AG08395 (cell line): ENCODE measurements around the gene ZNF17.

Source experiments
- DNase-seq: peaks from one replicate; pipeline ENCODE4 v3.0.0; 2012; ENCODE audit warnings: mixed read lengths, low spot score

ZNF17 gene

DNA sequence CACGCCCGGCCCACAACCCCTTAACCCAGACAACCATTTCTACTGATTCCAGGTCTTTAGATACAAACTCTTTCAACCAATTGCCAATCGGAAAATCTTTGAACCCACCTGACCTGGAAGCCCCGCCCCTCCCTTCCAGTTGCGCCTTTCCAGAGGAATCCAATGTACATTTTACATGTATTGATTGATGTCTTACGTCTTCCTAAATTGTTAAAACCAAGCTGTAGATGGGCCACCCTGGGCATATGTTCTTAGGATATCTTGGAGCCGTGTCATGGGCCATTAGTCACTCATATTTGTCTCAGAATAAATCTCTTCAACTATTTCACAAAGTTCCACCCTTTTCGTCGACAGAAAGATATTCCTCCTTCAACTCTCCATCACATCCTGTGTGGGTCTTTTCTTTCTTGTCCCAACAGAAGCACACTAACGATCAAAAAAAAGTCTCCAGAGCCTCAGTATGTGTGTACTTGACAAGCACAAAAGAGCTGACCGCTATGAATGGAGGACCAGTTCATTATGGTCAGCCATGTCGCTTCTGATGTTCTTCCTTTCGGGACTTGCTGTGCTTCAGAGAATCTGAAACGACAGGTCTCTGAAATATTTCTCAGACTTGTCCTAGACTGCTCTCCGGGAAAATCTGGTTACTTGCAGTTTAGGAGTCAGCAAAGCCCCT is 23.6 kb downstream of the ZNF17 start:
- peak; percentile 17 for DNase-seq

DNA sequence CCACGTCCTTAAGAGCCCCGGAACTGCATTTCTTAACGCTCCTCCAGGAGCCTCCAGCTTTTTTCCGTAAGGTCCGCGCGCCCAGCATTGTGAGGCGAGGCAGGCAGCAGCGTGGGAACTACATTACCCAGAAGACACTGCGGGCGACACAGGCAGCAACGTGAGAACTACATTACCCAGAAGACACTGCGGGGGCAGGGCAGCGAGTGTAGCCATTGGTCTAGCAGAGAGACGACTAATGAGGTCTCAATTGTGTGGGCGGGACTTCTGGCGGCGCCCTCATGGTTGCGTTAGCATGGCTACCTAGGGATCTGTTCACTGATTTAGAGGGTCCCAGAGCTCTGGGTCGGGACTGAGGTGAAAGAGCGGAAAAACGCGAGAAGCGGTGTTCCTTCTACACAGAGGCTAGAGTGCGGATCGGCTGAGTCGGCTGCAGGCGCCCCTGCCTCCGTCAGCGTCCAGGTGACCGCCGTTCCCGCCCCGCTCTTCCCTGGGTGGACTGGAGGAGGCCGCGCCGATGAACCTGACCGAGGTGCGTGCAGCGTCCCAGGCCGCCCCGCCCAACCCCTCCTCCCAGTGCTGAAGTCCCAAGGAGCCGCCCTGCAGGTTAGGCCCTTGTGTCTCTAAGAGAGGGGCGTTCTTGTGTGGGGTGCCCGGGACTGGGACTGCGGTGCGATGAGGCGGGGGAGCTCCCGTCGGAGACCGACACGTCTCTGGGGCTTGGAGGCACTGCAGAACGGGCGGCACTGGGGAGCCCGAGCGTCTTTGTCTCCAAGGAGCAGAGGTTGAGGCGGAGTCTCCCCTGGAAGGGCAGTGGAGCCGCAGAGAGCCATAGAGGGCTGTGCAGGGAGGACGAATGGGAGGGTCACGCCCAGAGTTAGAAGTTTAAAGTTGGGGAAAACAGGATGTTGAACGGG is 24.4 kb downstream of the ZNF17 start, which contains the start of gene ZNF749:
ZNF749 (plus strand) TSS at position 264 of the 917 bp plus-strand sequence; CDS start at position 518, 254 bp downstream.
- DNase-seq, result peak; percentile 98

DNA sequence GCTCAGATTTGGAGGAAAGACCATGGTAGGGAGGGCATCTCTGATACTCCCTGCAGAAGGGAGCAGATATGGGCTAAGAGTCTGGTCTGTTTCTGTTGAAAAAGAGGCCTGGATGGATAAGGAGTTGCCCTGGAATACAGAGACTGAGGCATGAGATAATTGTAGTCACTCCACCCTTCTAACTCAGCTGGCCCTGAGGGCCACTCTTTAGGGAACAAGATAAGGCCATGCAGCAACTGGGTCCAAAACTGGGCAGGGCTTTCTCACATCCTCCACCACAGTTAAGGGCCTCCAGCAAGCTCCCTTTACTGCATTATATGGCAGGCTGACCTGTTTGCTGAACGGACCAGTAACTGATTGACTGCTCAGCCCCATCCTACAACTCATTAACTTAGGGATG is 25.5 kb downstream of the ZNF17 start:
- DNase-seq, result no peak

DNA sequence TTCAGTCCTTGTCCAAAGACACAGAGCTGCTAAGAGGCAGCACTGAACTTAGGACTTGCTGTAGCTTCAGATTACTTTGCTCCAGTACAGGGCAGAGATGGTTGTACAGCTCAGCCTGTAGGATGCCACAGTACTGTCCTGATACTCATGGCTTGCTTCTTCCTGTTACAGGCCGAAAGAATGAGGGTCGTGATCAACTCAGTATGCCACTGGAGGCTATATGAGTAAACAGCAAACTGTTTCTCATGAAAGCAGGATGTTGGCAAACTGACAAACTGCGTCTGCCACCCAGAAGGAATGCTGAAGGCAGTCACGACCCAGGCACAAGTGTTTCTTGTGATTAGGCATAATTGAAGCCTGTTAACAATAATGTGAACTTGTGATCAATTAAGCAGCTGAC is 27.0 kb downstream of the ZNF17 start:
- DNase-seq, result no peak

DNA sequence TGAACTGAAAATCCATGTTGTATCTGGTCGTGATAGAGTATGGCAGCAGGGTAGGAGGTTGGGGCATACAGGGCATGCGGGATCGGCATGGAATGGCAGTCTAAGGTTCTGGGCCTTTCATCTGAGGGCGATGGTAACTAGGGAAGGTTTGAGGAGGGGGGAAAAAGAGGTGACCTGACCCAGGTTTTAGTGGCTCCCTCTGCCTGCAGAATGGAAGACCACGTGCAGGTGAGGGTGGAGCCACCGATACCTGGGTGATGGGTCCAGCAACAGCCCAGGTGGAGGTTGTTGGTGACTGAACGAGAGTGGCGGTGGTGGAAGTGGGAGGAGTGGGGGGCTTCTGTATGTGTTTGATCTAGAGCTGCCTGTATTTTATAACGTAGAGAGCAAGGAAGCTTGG is 28.0 kb downstream of the ZNF17 start:
- no peak for DNase-seq

DNA sequence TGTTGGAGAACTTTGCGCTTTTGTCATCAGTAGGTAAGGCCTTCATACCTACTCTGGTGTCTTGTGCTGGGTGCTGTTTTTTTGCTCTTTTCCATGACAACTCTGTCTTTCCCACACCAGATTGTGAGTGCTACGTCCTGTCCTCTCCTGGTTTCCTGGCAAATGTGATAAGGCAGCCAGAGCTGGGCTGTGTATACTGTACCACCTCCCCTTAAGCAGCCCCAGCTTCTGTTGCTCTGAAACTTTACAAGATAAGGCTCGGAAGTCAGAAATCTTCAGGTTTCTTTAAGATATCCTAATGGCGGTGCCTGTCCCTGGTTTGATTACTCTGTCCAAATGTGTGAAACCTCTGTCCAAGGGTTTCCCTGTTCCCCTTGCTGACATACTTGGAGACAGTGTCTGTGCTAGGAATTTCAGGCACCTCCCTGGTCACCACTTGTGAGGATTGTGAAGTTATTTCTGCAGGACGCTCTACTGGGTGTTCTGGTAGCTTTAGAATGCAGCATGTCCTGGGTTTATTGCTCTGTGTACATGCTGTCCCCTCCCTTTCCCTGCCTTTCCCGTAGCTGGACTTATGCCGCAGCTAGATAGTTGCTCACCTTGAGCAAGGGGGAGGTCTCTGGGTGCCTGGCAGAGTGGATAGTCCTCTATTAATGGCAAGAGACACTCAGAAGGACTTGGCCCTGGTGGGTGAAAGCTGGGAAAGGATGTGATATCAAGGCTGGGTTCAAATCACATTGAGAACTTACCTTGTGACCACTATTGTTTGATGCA is 31.2 kb downstream of the ZNF17 start:
- DNase-seq, result no peak

DNA sequence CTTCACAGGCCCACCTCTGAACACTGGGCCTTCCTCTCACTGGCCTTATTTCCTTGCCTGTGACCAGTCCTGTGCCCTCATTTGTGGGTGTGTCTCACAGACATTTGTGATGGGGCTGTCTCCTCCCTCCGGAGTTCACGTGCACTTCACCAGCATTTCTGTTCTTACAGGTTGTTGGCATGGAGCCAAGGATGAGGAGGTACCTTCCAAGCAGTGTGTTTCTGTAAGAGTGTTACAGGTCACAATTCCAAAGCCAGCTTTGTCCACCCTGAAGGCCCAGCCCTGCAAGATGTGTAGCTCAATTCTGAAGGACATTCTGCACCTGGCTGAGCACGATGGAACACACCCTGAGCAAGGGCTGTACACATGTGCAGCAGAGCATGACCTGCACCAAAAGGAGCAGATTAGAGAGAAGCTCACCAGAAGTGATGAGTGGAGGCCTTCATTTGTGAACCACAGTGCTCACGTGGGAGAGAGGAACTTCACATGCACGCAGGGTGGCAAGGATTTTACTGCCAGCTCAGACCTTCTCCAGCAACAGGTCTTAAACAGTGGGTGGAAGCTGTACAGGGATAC is 32.2 kb downstream of the ZNF17 start:
- DNase-seq, result no peak

DNA sequence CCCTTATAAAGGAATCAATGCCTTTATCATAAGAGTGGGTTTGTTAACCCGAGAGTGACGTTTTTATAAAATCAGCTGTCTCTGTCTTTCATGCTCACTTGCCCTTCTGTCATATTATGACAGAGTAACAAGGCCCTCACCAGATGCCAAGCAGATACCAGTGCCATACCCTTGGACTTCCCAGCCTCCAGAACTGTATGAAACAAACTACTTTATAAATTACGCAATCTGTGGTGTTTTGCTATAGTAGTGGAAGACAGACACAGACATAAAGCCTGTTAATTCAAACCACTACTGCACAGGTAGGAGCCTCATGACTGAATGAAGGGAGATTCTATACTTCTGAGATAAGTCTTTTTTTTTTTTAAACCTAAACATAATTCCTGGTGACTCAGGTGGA is 41.3 kb downstream of the ZNF17 start:
- DNase-seq, result no peak

DNA sequence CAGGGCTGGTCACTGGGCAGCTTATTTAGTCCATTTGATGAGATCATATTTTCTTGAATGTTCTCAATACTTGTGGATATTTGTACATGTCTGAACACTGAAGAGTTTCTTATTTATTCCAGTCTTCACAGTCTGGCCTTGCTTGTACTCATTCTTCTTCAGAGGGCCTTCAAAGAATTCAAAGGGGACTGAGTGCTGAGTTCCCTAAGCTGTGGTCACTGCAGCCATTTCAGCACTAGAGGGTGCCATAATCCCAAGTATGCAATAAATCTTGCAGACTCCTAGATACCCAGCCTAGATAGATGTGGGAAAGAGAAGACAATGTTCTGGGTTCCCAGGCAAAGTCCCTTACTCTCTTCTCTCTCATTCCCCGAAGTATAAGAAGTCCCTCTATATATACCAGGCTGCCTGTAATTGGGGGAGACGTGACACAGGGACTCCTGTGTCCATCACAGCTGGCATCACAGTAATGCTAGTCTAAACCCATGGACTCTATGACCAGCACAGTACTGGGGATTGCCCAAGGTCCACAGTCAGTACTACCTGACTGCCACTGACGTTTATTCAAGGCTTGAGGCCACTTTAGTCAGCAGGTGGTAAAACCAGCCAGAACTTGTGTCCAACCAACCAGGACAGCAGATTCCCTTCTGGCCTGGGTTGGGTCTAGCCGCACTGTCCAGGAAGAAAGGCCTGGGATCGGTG is 54.9 kb downstream of the ZNF17 start:
- peak; percentile 35 for DNase-seq

DNA sequence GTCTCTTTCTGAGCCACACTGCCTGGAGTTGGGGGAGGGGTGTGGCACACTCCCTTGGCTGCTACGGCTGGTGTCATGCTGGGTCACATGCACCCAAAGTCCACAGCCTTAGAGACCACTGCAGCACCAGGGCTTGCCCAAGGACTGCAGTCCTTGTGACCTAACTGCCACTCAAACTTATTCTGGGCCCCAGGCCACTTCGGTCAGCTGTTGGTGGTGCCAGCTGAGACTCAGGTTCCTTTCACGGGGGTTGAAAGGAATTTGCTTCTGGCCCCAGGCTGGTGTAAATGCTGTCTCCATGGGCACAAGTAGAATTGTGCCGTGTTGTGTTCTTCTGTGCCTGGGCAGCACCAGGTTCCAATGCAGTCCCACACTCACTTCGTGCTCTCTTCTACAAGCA is 55.5 kb downstream of the ZNF17 start:
- DNase-seq, result no peak
